NK-92 (cell line): Measurements from ENCODE around the gene CABYR.

Experiments
- DNase-seq: peaks from one replicate; lab custom pipeline; 2025; ENCODE audit not compliant: unreplicated experiment; lab: John Stamatoyannopoulos, UW

Gene CABYR

DNA sequence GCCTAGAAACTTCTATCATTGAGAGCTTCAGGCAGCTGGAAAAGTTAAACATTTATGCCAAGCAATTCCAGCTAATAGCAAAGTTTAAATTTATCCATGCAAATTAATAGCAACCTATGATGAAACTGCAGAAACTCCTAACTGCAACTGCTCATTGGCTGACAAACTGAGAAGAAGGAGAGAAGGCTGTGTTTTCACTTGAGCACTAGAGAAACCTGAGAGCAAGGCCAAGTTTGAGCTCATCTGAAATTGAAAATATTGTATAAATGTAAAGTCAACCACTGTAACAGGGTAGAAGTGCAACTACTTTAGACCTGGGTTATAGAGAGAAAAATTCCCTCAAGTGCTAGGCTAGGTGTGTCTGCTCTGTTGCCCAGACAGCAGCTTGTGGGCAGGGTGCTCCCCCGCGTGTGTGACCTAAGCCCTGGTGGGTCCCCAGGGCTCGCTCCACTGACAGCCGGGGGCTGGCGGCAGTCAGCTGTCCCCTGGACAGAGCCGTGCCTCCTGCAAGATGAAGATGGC is 50.2 kb downstream of the CABYR start:
- no peak for DNase-seq

DNA sequence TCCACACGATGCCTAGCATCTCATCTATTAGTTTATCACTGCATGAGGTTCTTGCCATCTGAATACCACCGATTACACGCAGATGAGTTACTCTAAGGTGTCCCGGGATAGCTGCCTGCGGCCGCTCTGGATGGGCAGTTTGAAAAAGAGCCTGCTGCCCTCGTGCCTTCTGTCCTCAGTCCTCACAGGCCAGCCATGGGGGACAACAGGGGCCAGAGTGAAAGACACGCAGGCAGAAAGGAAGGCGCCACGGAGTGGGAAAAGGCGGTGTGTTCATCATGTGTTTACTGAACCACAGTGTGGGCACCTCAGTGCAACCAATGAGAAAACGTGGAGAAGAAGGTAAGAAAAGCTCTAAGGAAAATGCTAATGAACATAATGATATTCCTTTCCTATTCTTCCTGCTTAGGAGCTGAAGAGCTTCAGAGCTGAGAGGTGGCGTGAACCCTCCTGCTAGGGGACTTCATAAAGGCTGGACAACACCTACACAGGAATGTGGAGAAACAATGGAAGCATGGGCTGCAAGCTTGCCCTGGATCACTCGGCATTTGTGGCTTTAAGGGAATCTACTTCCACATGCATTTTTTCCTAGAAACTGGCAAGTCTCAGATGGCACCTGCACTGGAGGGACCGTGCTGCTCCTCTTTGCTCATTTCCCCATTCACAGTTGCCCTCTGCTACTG is 50.9 kb downstream of the CABYR start:
- no peak for DNase-seq

DNA sequence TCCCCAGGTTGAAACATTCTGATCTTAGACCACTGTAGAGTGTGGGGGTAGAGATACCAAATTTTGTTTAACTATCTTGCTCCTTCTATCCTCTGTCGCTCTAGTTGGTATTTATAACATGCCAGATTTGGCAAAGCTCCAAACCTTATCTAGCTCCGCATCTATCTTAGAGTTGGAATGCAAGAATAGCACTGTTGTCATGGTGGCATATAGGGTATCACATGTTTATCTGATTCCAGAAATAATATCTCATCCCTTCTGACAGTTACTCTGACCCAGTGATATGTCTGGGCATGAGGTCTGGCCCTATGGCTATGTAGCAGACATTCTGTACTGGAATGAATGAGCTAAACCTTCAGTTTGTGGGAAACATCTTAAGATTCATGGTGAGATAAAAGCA is 51.7 kb downstream of the CABYR start:
- no peak for DNase-seq

DNA sequence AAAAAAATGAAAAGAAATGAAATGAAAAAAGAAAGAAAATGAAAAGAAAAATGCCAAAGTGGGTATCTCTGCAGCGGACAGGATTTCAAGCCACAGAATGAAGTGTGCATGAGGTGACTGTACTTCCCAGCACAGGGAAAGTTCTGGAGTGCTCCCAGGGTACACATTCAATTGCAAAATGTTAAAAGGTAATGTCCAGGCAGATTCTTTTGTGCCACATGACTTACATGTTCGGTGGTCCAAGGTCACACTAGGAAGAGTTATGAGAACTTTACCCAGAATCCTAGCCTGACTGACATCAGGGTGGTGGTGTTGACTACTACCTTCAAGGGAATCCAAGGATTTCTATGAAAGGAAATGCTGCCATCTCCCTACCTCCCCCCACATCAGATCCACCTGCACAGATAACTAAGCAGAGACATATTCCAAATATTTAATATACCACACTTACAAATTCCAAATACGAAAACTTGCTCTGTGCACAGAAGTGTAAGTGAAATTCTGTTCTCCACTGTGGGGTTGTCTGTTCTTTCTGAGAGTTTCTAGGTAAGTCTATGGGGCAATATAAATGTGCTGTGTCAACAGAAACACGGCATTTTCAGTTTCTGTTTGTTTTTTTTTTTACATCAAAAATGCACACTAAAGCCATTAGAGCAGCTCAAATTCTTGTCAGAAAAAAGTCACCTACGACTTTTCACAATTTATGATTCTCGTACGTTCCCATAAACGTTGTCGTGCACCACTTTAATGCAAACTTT is 56.6 kb downstream of the CABYR start:
- no peak for DNase-seq

DNA sequence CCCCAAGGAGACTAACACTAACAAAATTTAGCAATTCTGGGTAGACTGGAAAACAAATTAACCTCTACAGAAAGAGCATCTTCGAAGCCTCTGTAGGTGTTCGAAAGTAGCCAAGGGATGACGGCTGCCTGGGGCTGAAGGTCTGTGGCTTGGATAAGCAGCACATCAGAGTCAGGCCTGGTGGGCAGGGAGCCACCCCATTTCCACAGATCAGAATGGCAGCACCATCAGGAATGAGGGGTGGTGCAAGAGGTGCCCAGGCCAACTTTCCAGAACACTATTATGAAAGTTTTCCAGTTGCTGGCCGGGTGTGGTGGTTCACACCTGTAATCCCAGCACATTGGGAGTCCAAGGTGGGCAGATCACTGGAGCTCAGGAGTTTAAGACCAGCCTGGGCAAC is 57.9 kb downstream of the CABYR start:
- no peak for DNase-seq

DNA sequence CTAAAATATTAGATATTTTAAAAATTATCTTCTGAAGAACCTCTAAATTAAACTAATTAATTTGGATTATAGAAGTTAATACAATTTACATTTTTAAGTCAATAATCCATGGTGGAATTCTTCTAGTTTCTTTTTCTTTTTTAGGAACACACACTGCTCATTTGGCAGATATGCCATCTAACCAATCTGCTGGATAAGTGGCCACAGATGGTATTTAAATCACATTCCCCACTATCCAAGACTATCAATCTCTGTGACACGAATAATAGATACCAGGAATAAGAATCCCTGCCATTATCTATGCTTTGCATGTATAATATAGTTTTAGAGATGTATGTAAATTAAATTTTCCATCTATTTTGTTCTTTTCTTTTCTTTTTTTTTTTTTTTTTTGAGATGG is 58.5 kb downstream of the CABYR start:
- no peak for DNase-seq

DNA sequence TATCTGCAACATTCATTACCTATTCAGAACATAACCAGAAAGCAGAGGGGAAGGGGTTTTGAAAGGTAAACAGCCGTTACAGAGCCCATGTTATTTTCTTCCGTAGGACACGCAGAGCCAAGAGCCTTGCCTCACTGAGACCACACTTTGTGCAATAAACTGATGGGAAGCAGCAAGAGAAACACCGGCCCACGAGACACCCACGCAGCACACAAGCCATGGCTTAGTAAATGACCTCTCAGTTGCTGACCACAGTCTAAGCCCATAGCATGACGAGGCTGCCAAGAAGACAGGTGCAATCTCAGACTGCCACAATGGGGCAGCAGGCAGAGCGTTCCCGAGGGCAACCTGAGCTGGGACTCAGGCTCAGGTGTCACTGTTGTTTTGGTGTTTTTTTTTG is 59.6 kb downstream of the CABYR start:
- no peak for DNase-seq

DNA sequence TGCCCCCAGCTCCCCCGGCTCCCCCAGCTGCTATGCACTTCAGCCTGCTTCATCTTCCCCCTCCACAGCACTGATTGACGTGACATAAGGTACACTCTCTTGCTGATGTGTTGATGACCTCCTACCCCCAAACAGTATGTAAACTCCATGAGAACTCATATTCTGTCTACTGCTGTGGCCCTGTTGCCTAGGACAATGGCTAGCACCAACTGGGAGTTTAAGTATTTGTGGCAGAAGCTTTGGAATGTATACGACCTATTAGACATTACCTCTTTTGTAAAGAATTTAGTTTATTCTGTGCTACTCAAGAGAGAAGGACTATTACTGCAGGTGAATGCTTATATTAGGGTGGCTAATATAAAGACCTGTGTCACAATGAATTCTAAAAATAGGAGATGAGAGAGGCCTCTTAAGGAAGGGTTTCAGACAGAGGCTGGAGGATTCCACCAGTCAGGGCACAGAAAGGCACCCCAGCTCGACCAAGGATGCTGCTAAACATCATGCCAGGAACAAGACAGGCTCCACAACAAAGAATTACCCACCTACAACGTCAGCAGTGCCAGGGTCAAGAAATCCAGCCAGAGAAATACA is 60.6 kb downstream of the CABYR start:
- no peak for DNase-seq

DNA sequence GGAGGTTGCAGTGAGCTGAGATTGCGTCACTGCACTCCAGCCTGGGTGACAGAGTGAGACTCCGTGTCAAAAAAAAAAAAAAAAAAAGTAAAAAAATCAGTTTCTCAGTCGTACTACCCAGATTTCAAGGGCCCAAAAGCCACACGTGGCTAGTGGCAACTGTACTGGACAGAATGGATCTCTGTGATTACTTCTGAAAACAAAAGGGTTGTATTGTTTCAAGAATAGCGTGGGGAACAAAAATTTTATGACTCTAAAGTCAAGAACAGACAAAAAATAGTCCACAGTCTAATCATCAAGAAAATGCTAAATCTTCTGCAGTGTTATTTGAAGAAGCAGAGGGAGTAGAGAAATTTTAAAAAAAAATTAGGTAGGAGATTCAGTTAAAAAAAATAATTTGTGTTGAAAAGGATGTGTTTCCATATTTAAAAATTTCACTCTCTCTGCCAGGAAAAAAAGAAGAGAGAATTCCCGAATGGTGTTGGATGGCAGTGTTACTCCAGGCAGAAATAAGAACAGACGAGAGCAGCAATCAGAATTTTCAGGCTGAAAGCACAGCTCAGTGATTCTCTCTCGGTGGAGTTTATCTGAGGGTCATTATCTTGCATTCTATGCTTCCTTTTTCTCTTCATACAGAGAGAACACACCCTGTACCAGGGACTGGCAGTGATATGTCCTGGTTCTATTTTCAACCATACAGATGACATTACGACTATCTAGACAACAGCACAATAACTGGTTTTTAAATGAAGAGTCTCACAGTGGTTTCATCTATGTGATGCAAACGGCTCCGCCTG is 61.8 kb downstream of the CABYR start:
- DNase-seq: no peak

DNA sequence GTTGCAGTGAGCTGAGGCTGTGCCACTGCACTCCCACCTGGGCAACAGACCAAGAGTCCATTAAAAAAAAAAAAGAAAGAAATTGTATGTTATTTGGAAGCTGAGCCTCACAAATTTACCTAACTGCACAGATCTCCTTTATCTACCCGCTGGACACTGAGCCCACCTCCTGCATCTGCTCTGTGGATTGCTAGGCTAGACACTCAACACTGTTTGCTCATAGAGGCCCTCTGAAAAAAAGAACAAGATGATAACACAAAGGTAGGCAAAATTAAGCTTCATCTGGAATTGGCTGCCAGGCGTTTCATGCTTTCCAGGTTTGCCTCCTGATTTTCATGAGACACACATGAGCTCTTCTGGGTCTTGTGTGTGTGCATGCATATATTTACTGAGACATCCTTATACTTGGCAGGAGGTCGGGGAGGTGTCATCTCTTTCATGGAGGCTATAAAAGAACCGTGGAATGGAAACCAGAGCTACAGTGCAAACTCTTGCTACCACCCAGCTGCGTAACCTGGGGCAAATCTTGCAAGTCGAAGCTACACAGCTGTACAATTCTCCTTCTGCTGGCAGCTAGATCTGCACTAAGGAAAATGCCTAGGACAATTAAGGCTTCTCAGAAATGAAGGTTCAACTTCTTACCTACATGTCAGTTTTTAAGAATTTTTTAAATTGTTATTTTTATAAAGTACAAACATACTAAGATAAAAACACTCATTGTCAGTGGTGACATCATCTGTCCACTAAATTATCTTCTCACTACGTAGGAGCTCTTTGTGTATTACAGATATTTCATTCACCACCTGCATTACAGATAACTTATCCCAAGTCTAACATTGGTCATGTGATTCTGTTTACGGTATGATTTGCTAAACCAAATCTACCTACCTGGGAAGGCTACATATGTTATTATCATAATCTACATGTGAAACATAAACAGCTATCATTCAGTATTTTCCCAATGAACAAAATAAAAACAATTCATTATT is 63.1 kb downstream of the CABYR start:
- DNase-seq: no peak

DNA sequence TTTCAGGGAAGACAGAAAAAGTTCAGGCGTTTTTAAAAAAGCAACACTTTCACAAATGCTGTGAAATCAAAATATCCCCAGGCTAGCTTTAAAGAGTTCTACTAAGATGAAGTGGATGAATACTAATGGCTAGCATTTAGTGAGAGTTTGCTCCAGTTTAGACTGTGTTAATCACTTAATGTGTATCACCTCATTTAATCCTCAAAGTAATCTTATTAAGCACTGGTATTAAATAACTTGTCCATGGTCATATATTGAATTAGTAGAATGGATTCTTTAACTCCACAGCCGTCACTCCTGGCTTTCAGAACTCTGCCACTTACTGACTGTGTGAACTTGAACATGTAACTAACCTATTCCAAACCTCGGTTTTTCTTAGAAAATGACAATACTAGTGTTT is 66.0 kb downstream of the CABYR start:
- DNase-seq: no peak

DNA sequence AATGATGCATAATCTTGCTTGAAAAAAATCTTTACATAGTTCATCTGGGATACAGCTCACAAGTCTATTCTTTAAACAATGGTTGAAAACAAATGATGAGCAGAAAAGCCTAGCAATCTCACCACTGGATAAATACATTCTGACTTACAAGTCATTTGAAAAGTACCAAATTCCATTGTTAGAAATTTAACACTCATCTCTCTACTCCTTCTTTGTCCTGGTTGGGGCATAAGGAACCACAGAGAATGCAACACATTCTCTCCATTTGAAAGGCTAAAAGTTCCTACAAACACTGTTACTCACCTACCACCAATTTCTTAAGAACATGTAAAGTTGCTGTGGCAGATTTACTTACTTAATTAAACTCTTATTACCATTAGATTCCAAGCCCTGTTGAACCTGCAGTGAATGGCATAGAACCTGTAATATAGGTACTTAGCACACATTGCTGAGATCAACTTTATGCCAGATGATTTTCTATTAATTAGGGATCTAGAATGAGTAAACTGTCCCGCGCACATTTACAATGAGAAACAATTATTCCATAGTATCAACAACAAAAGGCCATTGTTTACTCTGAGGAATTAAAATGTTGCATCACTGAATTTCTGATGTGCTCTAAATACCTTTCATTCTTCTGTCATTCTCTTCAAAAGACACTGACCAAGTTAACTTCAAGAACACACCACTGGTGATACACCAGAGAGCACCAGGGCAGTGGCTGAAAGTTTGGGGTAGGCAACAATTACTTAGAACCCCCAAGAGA is 69.6 kb downstream of the CABYR start:
- no peak for DNase-seq

DNA sequence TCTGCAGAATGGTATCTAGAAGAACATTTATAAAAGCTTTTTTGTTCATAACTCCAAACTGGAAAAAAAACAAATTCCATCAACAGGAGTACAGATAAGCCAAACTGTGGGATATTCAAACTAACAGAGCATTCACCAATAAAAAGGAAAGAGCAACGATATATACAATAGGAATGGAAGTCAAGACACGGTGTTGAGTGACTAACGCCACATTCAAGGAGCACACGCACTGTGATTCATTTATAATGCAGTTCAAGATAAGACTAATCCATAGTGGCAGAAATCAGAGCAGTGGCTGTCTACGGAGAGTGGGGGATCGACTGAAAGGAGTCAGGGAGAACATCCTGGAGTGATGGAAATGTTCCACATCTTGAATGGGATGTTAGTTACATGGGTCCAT is 70.7 kb downstream of the CABYR start:
- no peak for DNase-seq
